ENCODE results near the gene SUGCT. TPM values are rescaled to one million over a fixed set of nuclear protein-coding genes. Genes with fewer than 3 reads are reported as not detected.
A peak's percentile ranks its signal among the peaks of the same experiment; 100 is the strongest.

SUGCT gene
- total RNA-seq, 6 donors from 2014 or later: 1.4 to 3.1 (median 1.7) TPM; not detected in 1

- Histone ChIP-seq H3K4me3 (no peak overlapping the region), H3K36me3 (no peaks in the 10 kb centered on the region), H3K27me3 (no peaks in the 10 kb centered on the region), H3K9me3 (no peaks in the 10 kb centered on the region), H3K4me1 (no peaks in the 10 kb centered on the region), H3K27ac (no peak overlapping the region)
- no peak for ATAC-seq (ENCODE audit: low FRiP score in 2 of 2)
- DNase-seq: no peak
- WGBS, 2 donors: 54 to 71% methylated on average over 3 of the region's 3 CpGs
- TF ChIP-seq POLR2AphosphoS5 (IDR thresholded peaks at IDR 0.05) (no peak), EP300 (IDR thresholded peaks at IDR 0.05) (no peak), POLR2A (IDR thresholded peaks at IDR 0.05) (no peak), CTCF (IDR thresholded peaks at IDR 0.05) (no peak)
Measured at GRCh38 chr7:40542982-40543741, 408.4 kb downstream of the SUGCT start.

GRCh38 chr7:40544221-40544723 is 409.5 kb downstream of the SUGCT start:
- WGBS, 2 donors: 60 to 65% methylated on average over 6 of the region's 6 CpGs
- TF ChIP-seq EP300 (IDR thresholded peaks at IDR 0.05): no peak
- no peak for TF ChIP-seq POLR2AphosphoS5 (IDR thresholded peaks at IDR 0.05)
- no peak for TF ChIP-seq CTCF (IDR thresholded peaks at IDR 0.05)
- no peak for TF ChIP-seq POLR2A (IDR thresholded peaks at IDR 0.05)
- no peaks in the 10 kb centered on the region for H3K27me3 ChIP-seq
- no peaks in the 10 kb centered on the region for H3K4me1 ChIP-seq
- no peak overlapping the region for H3K4me3 ChIP-seq
- DNase-seq (no peak), ATAC-seq (ENCODE audit: low FRiP score in 2 of 2) (peak in 1 of 2 donors; percentile 54)
- H3K36me3 ChIP-seq: no peaks in the 10 kb centered on the region
- H3K27ac ChIP-seq: no peak overlapping the region
- no peaks in the 10 kb centered on the region for H3K9me3 ChIP-seq

GRCh38 chr7:40544871-40545303 is 410.1 kb downstream of the SUGCT start:
- no peak for DNase-seq
- H3K9me3 ChIP-seq: no peaks in the 10 kb centered on the region
- H3K4me3 ChIP-seq: no peak overlapping the region
- ATAC-seq (ENCODE audit: low FRiP score in 2 of 2): peak in 1 of 2 donors; percentile 47
- no peaks in the 10 kb centered on the region for H3K36me3 ChIP-seq
- no peaks in the 10 kb centered on the region for H3K4me1 ChIP-seq
- TF ChIP-seq EP300 (IDR thresholded peaks at IDR 0.05): no peak
- no peak for TF ChIP-seq CTCF (IDR thresholded peaks at IDR 0.05)
- TF ChIP-seq POLR2A (IDR thresholded peaks at IDR 0.05): no peak
- no peak for TF ChIP-seq POLR2AphosphoS5 (IDR thresholded peaks at IDR 0.05)
- H3K27ac ChIP-seq: no peak overlapping the region
- H3K27me3 ChIP-seq: no peaks in the 10 kb centered on the region
- WGBS, 2 donors: 56 to 60% methylated on average over 1 of the region's 1 CpG

- ATAC-seq (ENCODE audit: low FRiP score in 2 of 2) (no peak), DNase-seq (no peak)
- Histone ChIP-seq H3K4me1 (no peaks in the 10 kb centered on the region), H3K27ac (no peak overlapping the region), H3K9me3 (no peaks in the 10 kb centered on the region), H3K27me3 (no peaks in the 10 kb centered on the region), H3K4me3 (peak overlapping the region in 2 of 4 donors; percentile 1 to 4), H3K36me3 (no peaks in the 10 kb centered on the region)
- no peak for TF ChIP-seq POLR2A (IDR thresholded peaks at IDR 0.05)
Measured at GRCh38 chr7:40545739-40546138, 410.9 kb downstream of the SUGCT start.

- peak in 1 of 4 donors; percentile 58 for TF ChIP-seq POLR2A (IDR thresholded peaks at IDR 0.05)
- TF ChIP-seq POLR2AphosphoS5 (IDR thresholded peaks at IDR 0.05): no peak
- Histone ChIP-seq H3K27me3 (no peaks in the 10 kb centered on the region), H3K4me1 (peaks cover 0 to 3% (median under 1%) of the 10 kb centered on the region in 4 donors), H3K27ac (peak overlapping the region in 1 of 4 donors; percentile 27), H3K4me3 (peak overlapping the region in 2 of 4 donors; percentile 1 to 4), H3K36me3 (no peaks in the 10 kb centered on the region), H3K9me3 (no peaks in the 10 kb centered on the region)
- WGBS, 2 donors: 82 to 83% methylated on average over 6 of the region's 6 CpGs
- no peak for ATAC-seq (ENCODE audit: low FRiP score in 2 of 2)
- no peak for DNase-seq
Measured at GRCh38 chr7:40546616-40547501, 412.1 kb downstream of the SUGCT start.
